Panc1 (cell line): Measurements from ENCODE around the gene PLAU. TPM values are rescaled to one million over a fixed set of nuclear protein-coding genes. Genes with fewer than 3 reads are reported as not detected.

Source experiments
- ATAC-seq: fragments of 200-7000 bp; cut with Tn5 transposase; 2 replicates; pipeline ENCODE4 v1.9.1; 2020; ENCODE audit warnings: mild to moderate bottlenecking, moderate library complexity
- BruUV-seq: library from RNA; stranded (reverse); fragments of 400-500 nt; replicated peaks from 2 replicates; lab custom pipeline; 2021; lab: Mats Ljungman, UMichigan
- CTCF ChIA-PET: fragments of 300-600 bp; sonication (Branson Sonifier 250); formaldehyde crosslinking; loops from one replicate; lab custom pipeline; 2022; ENCODE audit warnings: antibody characterized with exemption; lab: Charles Lee
- POLR2A ChIA-PET: fragments of 300-600 bp; sonication (Branson Sonifier 250); formaldehyde crosslinking; loops from one replicate; lab custom pipeline; 2022; ENCODE audit warnings: antibody characterized with exemption; lab: Charles Lee
- DNase-seq: peaks from one replicate; pipeline ENCODE4 v3.0.0-alpha.2; 2010; ENCODE audit warnings: low read depth, low spot score
- H3K27ac ChIP-seq: 2 replicates; pipeline ENCODE4 v1.5.1; 2011; ENCODE audit warnings: mild to moderate bottlenecking, low read length, inconsistent platforms
- H3K27me3 ChIP-seq: fragments of 200-500 bp; sonication (Bioruptor generic); 2 replicates; pipeline ENCODE4 v1.6.0; 2014; ENCODE audit warnings: low read length, inconsistent platforms; ENCODE audit not compliant: control insufficient read depth, insufficient read depth
- H3K36me3 ChIP-seq: fragments of 200-500 bp; sonication (Bioruptor generic); 2 replicates; pipeline ENCODE4 v1.5.1; 2014; ENCODE audit warnings: inconsistent platforms, mild to moderate bottlenecking, low read length, moderate library complexity; ENCODE audit not compliant: control insufficient read depth, insufficient read depth
- H3K4me1 ChIP-seq: 2 replicates; pipeline ENCODE4 v1.5.1; 2011; ENCODE audit warnings: inconsistent platforms, mild to moderate bottlenecking, low read length, moderate library complexity; ENCODE audit not compliant: control insufficient read depth, insufficient read depth
- H3K4me3 ChIP-seq, 2 experiments: 2 replicates each; pipeline ENCODE4 v1.5.1; 2011 to 2012; ENCODE audit warnings: low read depth in 2 of 2, low read length in 2 of 2, mild to moderate bottlenecking in 2 of 2, inconsistent platforms in 1 of 2, moderate library complexity in 1 of 2
- H3K9me3 ChIP-seq: fragments of 200-500 bp; sonication (Bioruptor generic); 2 replicates; pipeline ENCODE4 v1.5.1; 2014; ENCODE audit warnings: low read depth, mild to moderate bottlenecking, inconsistent platforms, low read length, moderate library complexity; ENCODE audit not compliant: control insufficient read depth, insufficient read depth
- CTCF ChIP-seq: fragments of 450-650 bp; IDR thresholded peaks from 2 replicates; pipeline ENCODE4 v1.5.1; 2017; ENCODE audit warnings: mild to moderate bottlenecking
- POLR2AphosphoS5 ChIP-seq: IDR thresholded peaks from 2 replicates; pipeline ENCODE4 v1.6.1; 2012; ENCODE audit warnings: mild to moderate bottlenecking, low read depth, low read length, moderate library complexity
- SIN3A ChIP-seq: IDR thresholded peaks from 2 replicates; pipeline ENCODE4 v1.6.1; 2012; ENCODE audit warnings: low read depth, mild to moderate bottlenecking, low read length, moderate library complexity, borderline replicate concordance; ENCODE audit not compliant: insufficient read depth
- TCF7L2 ChIP-seq: IDR thresholded peaks from 2 replicates; pipeline ENCODE4 v1.6.1; 2011; ENCODE audit warnings: mild to moderate bottlenecking, low read depth, low read length, inconsistent platforms
- in situ Hi-C: cut with HindIII; loops from 2 replicates; pipeline ENCODE4 v1.10.0; 2016; ENCODE audit warnings: low sequenced_read_pairs, low pct_unique_long_range_greater_than_20kb
- intact Hi-C: fragments of 100-400 bp; cut with micrococcal nuclease; formaldehyde crosslinking; loops from one replicate; pipeline ENCODE4 v1.10.0; 2022; ENCODE audit not compliant: unreplicated experiment
- total RNA-seq: library from RNA; stranded (reverse); gene quantifications from one replicate; pipeline ENCODE4 v1.2.1, GENCODE V29; 2021; ENCODE audit not compliant: unreplicated experiment
- TF ChIP-seq, protein P1 (sequence below), 2 experiments: IDR thresholded peaks; 2 replicates each; pipeline ENCODE4 v1.6.1; 2011 to 2012; ENCODE audit warnings: low read depth in 2 of 2, control low read depth in 1 of 2, low read length in 1 of 2, mild to moderate bottlenecking in 1 of 2, moderate library complexity in 1 of 2; ENCODE audit not compliant: insufficient read depth in 1 of 2

Gene PLAU
- total RNA-seq, 1 experiment from 2014 or later: 305 TPM

DNA sequence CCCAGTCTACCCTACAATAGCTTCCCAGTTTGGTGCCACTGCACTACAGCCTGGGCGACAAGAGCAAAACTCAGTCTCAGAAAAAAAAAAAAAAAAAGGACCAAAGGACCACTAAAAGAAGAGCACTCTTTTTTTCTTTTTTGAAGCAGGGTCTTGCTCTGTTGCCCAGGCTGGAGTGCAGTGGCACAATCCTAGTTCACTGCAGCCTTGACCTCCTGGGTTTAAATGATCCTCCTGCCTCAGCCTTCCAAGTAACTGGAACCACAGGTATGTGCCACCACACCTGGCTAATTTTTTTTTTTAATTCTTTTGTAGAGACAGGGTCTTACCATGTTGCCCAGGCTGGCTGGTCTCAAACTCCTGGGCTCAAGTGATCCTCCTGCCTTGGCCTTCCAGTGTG, 14.0 kb downstream of the PLAU start:
- TF ChIP-seq TCF7L2: no peak
- no peak for TF ChIP-seq SIN3A
- TF ChIP-seq POLR2AphosphoS5: no peak
- TF ChIP-seq CTCF: no peak
- TF ChIP-seq, protein P1, sequence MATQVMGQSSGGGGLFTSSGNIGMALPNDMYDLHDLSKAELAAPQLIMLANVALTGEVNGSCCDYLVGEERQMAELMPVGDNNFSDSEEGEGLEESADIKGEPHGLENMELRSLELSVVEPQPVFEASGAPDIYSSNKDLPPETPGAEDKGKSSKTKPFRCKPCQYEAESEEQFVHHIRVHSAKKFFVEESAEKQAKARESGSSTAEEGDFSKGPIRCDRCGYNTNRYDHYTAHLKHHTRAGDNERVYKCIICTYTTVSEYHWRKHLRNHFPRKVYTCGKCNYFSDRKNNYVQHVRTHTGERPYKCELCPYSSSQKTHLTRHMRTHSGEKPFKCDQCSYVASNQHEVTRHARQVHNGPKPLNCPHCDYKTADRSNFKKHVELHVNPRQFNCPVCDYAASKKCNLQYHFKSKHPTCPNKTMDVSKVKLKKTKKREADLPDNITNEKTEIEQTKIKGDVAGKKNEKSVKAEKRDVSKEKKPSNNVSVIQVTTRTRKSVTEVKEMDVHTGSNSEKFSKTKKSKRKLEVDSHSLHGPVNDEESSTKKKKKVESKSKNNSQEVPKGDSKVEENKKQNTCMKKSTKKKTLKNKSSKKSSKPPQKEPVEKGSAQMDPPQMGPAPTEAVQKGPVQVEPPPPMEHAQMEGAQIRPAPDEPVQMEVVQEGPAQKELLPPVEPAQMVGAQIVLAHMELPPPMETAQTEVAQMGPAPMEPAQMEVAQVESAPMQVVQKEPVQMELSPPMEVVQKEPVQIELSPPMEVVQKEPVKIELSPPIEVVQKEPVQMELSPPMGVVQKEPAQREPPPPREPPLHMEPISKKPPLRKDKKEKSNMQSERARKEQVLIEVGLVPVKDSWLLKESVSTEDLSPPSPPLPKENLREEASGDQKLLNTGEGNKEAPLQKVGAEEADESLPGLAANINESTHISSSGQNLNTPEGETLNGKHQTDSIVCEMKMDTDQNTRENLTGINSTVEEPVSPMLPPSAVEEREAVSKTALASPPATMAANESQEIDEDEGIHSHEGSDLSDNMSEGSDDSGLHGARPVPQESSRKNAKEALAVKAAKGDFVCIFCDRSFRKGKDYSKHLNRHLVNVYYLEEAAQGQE (IDR thresholded peaks at IDR 0.05; ENCODE audit: insufficient read depth in 1 of 2, low read depth in 2 of 2, low read length in 1 of 2): no peak
- in situ Hi-C loops: no loop called here
- ChIA-PET POLR2A (no interaction called here), CTCF (no interaction called here)
- no TSS peak for BruUV-seq
- Histone ChIP-seq H3K9me3 (no peaks in the 10 kb centered on the region), H3K4me1 (peaks cover 3% of the 10 kb centered on the region; the same call in 1 of the 2 replicates), H3K27ac (no peak overlapping the region), H3K4me3 (no peak overlapping the region), H3K27me3 (no peaks in the 10 kb centered on the region), H3K36me3 (no peaks in the 10 kb centered on the region)
- ATAC-seq (no peak), DNase-seq (no peak)
- intact Hi-C loops: no loop called here

DNA sequence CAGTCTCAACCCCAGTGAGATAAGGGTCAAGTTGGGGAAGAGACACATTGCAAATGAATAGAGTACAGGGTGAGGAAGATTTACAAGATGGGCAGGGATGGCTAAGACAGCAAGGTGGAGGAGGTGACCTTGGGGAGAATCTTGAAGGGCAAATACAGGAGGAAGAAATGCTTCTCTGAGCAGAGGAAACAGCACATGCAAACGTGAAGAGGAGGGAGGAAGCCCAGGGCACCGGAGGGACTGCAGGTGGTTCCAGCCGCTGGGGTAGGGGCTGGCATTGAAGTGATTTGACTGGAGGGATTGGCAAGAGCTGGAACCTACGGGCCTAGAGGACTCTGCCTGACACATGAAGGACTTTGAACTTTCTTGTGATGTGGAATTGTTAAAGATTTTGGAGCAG, 14.6 kb downstream of the PLAU start:
- ATAC-seq (no peak), DNase-seq (no peak)
- intact Hi-C loops (no loop called here), in situ Hi-C loops (no loop called here)
- no peaks in the 10 kb centered on the region for H3K4me1 ChIP-seq
- no peak overlapping the region for H3K4me3 ChIP-seq
- BruUV-seq: no TSS peak
- ChIA-PET CTCF (no interaction called here), POLR2A (no interaction called here)
- TF ChIP-seq TCF7L2: no peak
- TF ChIP-seq CTCF: no peak
- TF ChIP-seq SIN3A: no peak
- TF ChIP-seq, protein P1 (IDR thresholded peaks at IDR 0.05; ENCODE audit: insufficient read depth in 1 of 2, low read depth in 2 of 2, low read length in 1 of 2): no peak
- no peak for TF ChIP-seq POLR2AphosphoS5
- H3K36me3 ChIP-seq: no peaks in the 10 kb centered on the region
- H3K9me3 ChIP-seq: no peaks in the 10 kb centered on the region
- H3K27ac ChIP-seq: no peak overlapping the region
- H3K27me3 ChIP-seq: no peaks in the 10 kb centered on the region
